Fibroblast of pulmonary artery (primary cell): ENCODE results near the gene IGF1R.

Experiments used
- DNase-seq: peaks from one replicate; pipeline ENCODE4 v3.0.0-alpha.2; 2010; ENCODE audit warnings: low read depth
- H3K4me3 ChIP-seq: replicated peaks from 2 replicates; pipeline ENCODE4 v1.5.1; 2011; ENCODE audit warnings: low read depth, mild to moderate bottlenecking, control low read depth, low read length, moderate library complexity
- CTCF ChIP-seq: IDR thresholded peaks from 2 replicates; pipeline ENCODE4 v1.5.1; 2011; ENCODE audit warnings: mild to moderate bottlenecking, control low read depth, low read length, inconsistent platforms; ENCODE audit errors: missing control alignments

The IGF1R gene

GRCh38 chr15:98980899-98981228 lies 332.5 kb downstream of the IGF1R start:
- no peak for TF ChIP-seq CTCF
- no peak overlapping the region for H3K4me3 ChIP-seq
- DNase-seq = no peak

- TF ChIP-seq CTCF = no peak
- DNase-seq = no peak
- no peak overlapping the region for H3K4me3 ChIP-seq
These were observed 333.7 kb downstream of the IGF1R start for GRCh38 chr15:98981851-98982722.

- no peak overlapping the region for H3K4me3 ChIP-seq
- TF ChIP-seq CTCF = no peak
- DNase-seq = peak; percentile 67
These were observed 335.0 kb downstream of the IGF1R start for GRCh38 chr15:98983334-98983733.

GRCh38 chr15:98986281-98986680 lies 337.9 kb downstream of the IGF1R start:
- H3K4me3 ChIP-seq = no peak overlapping the region
- no peak for DNase-seq
- no peak for TF ChIP-seq CTCF

- no peak for TF ChIP-seq CTCF
These were observed 346.6 kb downstream of the IGF1R start for GRCh38 chr15:98994892-98995291.

GRCh38 chr15:98996169-98996568 lies 347.8 kb downstream of the IGF1R start:
- no peak for DNase-seq
- H3K4me3 ChIP-seq = no peak overlapping the region
- no peak for TF ChIP-seq CTCF

More at GRCh38 chr15:98994892-98995291, 346.6 kb downstream of the IGF1R start:
- DNase-seq = no peak
- H3K4me3 ChIP-seq = no peak overlapping the region

- no peak overlapping the region for H3K4me3 ChIP-seq
- TF ChIP-seq CTCF = no peak
- DNase-seq = no peak
These were observed 348.3 kb downstream of the IGF1R start for GRCh38 chr15:98996624-98997023.
